ENCODE data around the gene SMIM22.

SMIM22 gene

DNA sequence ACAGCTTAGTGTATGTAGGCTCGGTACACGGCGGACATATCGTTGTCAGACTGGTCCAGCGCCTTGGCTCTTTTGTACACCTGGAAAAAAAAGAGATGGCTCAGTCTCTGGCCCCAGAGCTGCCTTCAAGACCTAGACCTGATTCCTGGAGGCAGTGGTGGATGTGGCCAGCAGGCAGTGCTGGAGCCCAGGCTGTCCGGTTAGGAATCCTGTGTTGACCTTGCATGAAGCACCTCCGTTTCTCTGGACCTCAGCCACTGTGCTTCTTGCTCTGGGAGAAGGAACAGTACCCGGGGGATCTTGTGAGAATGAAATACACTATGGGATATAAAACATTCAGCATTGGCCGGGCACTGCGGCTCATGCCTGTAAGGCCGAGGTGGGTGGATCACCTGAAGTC, 10.1 kb downstream of the SMIM22 start:
- no peaks in the 10 kb centered on the region for H3K9me3 ChIP-seq (ENCODE audit: control insufficient read depth, insufficient read depth, low read depth, low read length)
- no peaks in the 10 kb centered on the region for H3K27me3 ChIP-seq (ENCODE audit: control insufficient read depth, insufficient read depth, low read length)
- no peak overlapping the region for H3K27ac ChIP-seq (ENCODE audit: low read depth, low read length)
- no peak overlapping the region for H3K9ac ChIP-seq (ENCODE audit: low read length)
- peaks cover 29% of the 10 kb centered on the region for H3K4me1 ChIP-seq (ENCODE audit: control insufficient read depth, insufficient read depth, low read length)
- no peak overlapping the region for H3K4me3 ChIP-seq (ENCODE audit: low read depth, low read length)
- peaks cover 52% of the 10 kb centered on the region for H3K36me3 ChIP-seq (ENCODE audit: control insufficient read depth, insufficient read depth, low read length)

DNA sequence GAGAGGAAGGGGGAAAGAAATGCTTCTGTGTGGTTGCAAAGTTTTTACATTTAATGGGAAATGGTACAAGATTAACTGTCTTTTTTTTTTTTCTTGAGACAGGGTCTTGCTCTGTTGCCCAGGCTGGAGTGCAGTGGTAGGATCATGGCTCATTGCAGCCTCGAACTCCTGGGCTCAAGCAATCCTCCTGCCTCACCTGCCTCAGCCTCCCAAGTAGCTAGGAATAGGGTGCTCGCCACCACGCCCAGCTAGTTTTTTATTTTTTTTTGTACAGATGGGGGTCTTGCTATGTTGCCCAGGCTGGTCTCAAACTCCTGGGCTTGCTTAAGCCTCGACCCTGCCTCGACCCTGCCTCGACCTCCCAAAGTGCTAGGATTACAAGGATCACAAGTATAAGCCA, 11.1 kb downstream of the SMIM22 start:
- Histone ChIP-seq H3K4me3 (ENCODE audit: low read depth, low read length) (no peak overlapping the region), H3K36me3 (ENCODE audit: control insufficient read depth, insufficient read depth, low read length) (peaks cover 60% of the 10 kb centered on the region), H3K4me1 (ENCODE audit: control insufficient read depth, insufficient read depth, low read length) (peaks cover 22% of the 10 kb centered on the region), H3K27me3 (ENCODE audit: control insufficient read depth, insufficient read depth, low read length) (no peaks in the 10 kb centered on the region), H3K9ac (ENCODE audit: low read length) (no peak overlapping the region), H3K9me3 (ENCODE audit: control insufficient read depth, insufficient read depth, low read depth, low read length) (no peaks in the 10 kb centered on the region), H3K27ac (ENCODE audit: low read depth, low read length) (no peak overlapping the region)

DNA sequence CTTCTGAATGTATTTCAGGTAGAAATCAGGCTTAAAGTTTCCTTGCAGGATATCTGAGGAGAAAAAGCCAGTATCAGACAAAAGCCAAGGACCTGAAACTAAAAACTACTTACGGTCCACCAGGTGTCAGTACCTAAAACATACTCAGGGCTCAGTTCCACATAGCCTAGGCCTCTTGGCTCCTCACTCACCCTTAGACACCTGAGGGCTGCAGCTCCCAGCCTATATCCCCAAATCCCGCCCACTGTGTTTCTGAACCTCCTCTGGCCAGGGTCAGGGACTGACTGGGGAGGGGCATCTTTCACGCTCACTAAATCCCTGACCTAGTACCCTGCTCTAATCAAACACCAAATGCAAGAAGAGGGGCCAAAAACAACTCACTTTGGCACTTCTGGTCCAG, 16.1 kb downstream of the SMIM22 start:
- H3K27ac ChIP-seq (ENCODE audit: low read depth, low read length): no peak overlapping the region
- H3K27me3 ChIP-seq (ENCODE audit: control insufficient read depth, insufficient read depth, low read length): no peaks in the 10 kb centered on the region
- H3K36me3 ChIP-seq (ENCODE audit: control insufficient read depth, insufficient read depth, low read length): peaks cover 82% of the 10 kb centered on the region
- no peak overlapping the region for H3K9ac ChIP-seq (ENCODE audit: low read length)
- H3K4me3 ChIP-seq (ENCODE audit: low read depth, low read length): no peak overlapping the region
- H3K9me3 ChIP-seq (ENCODE audit: control insufficient read depth, insufficient read depth, low read depth, low read length): no peaks in the 10 kb centered on the region
- no peaks in the 10 kb centered on the region for H3K4me1 ChIP-seq (ENCODE audit: control insufficient read depth, insufficient read depth, low read length)

DNA sequence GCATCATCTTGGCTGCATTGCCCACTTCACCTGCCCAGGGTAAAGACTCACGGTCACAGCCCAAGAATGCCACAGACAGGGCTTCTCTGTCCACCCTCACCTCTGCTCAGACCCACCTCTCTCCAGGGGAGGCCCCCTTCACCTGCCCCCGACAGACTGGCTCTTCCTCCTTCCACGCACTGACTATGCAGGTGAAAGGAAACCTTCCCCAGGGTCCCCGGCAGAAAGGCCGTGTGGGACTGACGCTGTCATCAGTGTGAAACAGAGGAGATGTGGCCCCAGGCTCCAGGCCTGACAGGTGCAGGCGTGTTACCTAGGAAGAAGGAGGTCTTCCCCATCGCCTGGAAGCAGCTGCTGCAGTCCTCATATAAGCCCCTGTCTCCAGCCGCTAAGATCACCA, 16.6 kb downstream of the SMIM22 start:
- no peak overlapping the region for H3K4me3 ChIP-seq (ENCODE audit: low read depth, low read length)
- H3K36me3 ChIP-seq (ENCODE audit: control insufficient read depth, insufficient read depth, low read length): peaks cover 83% of the 10 kb centered on the region
- H3K9me3 ChIP-seq (ENCODE audit: control insufficient read depth, insufficient read depth, low read depth, low read length): no peaks in the 10 kb centered on the region
- H3K27ac ChIP-seq (ENCODE audit: low read depth, low read length): no peak overlapping the region
- H3K9ac ChIP-seq (ENCODE audit: low read length): no peak overlapping the region
- H3K4me1 ChIP-seq (ENCODE audit: control insufficient read depth, insufficient read depth, low read length): no peaks in the 10 kb centered on the region
- no peaks in the 10 kb centered on the region for H3K27me3 ChIP-seq (ENCODE audit: control insufficient read depth, insufficient read depth, low read length)

DNA sequence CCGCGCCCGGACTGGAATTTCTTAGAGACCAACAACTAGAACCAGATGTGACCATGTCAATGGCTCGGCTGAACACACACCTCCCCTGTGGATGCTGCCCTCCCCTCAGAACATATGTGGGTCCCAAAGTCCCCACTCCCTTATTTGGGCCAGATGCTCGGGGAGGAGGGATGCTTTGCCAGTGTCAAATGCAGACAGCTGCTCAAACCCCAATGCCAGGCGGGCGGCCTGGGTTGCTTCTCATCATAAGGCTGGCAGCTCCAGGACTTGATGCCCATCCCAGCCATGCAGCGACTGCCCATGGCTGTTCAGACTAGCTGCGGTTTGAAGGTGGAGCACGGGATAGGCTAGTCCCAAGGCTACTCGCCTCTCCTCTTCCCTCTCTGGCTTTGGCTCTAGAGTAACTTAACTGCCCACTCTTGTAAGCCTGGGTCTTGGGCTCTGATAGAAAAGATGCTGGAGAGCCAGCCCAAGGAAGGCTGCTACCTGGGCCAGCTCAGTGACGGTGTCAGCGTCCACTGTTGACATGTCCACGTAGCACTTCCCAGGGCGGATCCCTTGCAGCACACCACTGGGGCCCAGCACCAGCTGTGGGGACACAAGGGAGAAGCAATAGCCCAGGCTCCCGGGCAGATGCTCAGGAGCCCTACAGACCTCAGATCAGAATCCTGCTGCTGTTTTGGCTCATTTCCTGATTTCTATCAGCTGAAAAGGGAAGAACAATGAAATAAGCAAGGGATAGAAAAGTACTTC, 18.3 kb downstream of the SMIM22 start:
- Histone ChIP-seq H3K9ac (ENCODE audit: low read length) (no peak overlapping the region), H3K27me3 (ENCODE audit: control insufficient read depth, insufficient read depth, low read length) (no peaks in the 10 kb centered on the region), H3K4me1 (ENCODE audit: control insufficient read depth, insufficient read depth, low read length) (no peaks in the 10 kb centered on the region), H3K4me3 (ENCODE audit: low read depth, low read length) (no peak overlapping the region), H3K36me3 (ENCODE audit: control insufficient read depth, insufficient read depth, low read length) (peaks cover 82% of the 10 kb centered on the region), H3K27ac (ENCODE audit: low read depth, low read length) (no peak overlapping the region), H3K9me3 (ENCODE audit: control insufficient read depth, insufficient read depth, low read depth, low read length) (no peaks in the 10 kb centered on the region)

DNA sequence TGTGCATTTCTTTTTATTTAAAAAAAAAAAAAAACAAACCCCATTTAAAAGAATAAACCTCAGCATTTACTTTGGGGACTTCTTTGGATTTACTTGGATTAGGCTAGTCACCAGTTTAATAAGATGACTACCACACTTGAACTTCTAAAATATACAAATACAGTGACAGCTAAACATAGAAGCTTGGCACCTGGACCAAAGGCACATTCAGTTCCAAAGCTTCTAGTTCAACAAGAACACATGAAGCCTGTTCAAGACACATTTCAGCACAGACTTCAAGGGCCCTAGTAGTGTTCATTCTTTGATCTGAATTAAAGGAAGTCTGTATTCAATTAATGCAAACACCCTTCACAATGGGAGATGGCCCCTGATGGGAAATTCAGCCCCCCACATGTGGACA, 18.9 kb downstream of the SMIM22 start:
- Histone ChIP-seq H3K36me3 (ENCODE audit: control insufficient read depth, insufficient read depth, low read length) (peaks cover 82% of the 10 kb centered on the region), H3K27me3 (ENCODE audit: control insufficient read depth, insufficient read depth, low read length) (no peaks in the 10 kb centered on the region), H3K9me3 (ENCODE audit: control insufficient read depth, insufficient read depth, low read depth, low read length) (no peaks in the 10 kb centered on the region), H3K4me3 (ENCODE audit: low read depth, low read length) (no peak overlapping the region), H3K4me1 (ENCODE audit: control insufficient read depth, insufficient read depth, low read length) (no peaks in the 10 kb centered on the region), H3K9ac (ENCODE audit: low read length) (no peak overlapping the region), H3K27ac (ENCODE audit: low read depth, low read length) (no peak overlapping the region)

DNA sequence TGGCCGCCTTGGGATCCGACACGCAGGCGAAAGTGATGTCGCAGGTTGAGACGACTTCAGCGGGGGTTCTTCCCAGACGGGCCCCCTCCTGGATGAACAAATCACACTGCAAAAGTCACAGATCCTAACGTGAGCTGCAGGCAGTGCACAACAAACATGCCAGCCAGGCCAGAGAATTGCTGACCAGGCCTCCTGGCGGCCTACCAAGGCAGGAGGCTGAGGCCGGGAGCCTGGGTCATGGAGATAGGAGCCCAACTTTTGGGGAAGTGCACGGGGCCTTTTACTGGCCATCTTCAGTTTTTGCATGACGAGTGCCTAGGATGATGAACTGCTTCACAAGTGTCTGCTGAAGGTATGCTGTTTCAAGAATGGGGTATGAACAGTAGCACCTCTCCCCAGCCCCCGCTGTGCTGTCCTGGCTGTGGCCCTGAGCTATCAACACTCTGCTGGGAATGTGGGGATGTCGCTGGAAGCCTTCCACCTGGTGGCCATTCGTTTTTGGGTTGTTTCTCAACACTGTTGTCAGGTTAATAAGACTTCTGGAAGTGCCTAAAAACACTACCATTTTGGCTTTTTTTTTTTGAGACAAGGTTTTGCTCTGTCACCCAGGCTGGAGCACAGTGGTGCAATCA, 19.5 kb downstream of the SMIM22 start:
- Histone ChIP-seq H3K27ac (ENCODE audit: low read depth, low read length) (no peak overlapping the region), H3K9me3 (ENCODE audit: control insufficient read depth, insufficient read depth, low read depth, low read length) (no peaks in the 10 kb centered on the region), H3K27me3 (ENCODE audit: control insufficient read depth, insufficient read depth, low read length) (no peaks in the 10 kb centered on the region), H3K36me3 (ENCODE audit: control insufficient read depth, insufficient read depth, low read length) (peaks cover 83% of the 10 kb centered on the region), H3K4me1 (ENCODE audit: control insufficient read depth, insufficient read depth, low read length) (no peaks in the 10 kb centered on the region), H3K9ac (ENCODE audit: low read length) (no peak overlapping the region), H3K4me3 (ENCODE audit: low read depth, low read length) (no peak overlapping the region)

DNA sequence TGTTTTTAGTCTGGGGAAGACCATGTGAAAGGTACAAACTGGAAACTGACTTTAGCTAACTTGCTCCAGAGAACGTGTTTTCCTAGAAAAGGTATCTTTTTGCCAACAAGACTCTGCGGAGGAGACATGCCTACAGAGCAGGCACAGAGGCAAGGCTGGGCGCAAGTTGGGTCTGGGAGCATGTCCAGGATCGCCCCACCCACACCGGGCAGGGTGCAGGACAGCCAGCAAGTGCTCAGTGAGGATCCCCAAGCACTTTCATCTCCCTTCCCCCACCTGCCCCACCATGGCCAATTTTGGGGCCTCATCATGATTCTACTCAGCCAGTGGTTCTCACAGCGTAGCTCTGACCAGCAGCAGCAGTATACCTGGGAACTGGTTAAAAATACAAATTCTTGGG, 25.5 kb downstream of the SMIM22 start:
- Histone ChIP-seq H3K36me3 (ENCODE audit: control insufficient read depth, insufficient read depth, low read length) (peaks cover 85% of the 10 kb centered on the region), H3K9ac (ENCODE audit: low read length) (no peak overlapping the region), H3K27me3 (ENCODE audit: control insufficient read depth, insufficient read depth, low read length) (no peaks in the 10 kb centered on the region), H3K4me1 (ENCODE audit: control insufficient read depth, insufficient read depth, low read length) (no peaks in the 10 kb centered on the region), H3K27ac (ENCODE audit: low read depth, low read length) (no peak overlapping the region), H3K4me3 (ENCODE audit: low read depth, low read length) (no peak overlapping the region), H3K9me3 (ENCODE audit: control insufficient read depth, insufficient read depth, low read depth, low read length) (no peaks in the 10 kb centered on the region)

DNA sequence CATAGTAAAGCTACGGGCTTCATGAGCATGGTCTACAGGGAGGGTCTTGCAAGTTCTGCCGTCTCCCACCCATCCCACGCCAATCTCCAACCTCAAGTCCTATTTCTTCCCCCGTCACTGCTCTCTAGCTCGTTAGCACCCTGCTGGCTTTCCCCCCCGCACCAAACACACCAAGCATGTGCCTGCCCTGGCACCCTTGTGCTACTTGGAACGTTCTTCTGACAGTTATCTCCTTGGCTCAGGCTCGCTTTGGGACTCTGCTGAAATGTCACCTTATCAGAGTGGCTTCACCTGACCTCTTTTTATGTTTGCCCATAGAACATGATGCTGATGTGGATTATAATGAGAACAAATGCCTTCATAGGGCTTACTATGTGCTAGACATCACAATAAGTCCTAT, 30.0 kb downstream of the SMIM22 start:
- Histone ChIP-seq H3K27me3 (ENCODE audit: control insufficient read depth, insufficient read depth, low read length) (no peaks in the 10 kb centered on the region), H3K4me3 (ENCODE audit: low read depth, low read length) (no peak overlapping the region), H3K27ac (ENCODE audit: low read depth, low read length) (no peak overlapping the region), H3K9ac (ENCODE audit: low read length) (no peak overlapping the region), H3K9me3 (ENCODE audit: control insufficient read depth, insufficient read depth, low read depth, low read length) (no peaks in the 10 kb centered on the region), H3K36me3 (ENCODE audit: control insufficient read depth, insufficient read depth, low read length) (peaks cover 83% of the 10 kb centered on the region), H3K4me1 (ENCODE audit: control insufficient read depth, insufficient read depth, low read length) (no peaks in the 10 kb centered on the region)

DNA sequence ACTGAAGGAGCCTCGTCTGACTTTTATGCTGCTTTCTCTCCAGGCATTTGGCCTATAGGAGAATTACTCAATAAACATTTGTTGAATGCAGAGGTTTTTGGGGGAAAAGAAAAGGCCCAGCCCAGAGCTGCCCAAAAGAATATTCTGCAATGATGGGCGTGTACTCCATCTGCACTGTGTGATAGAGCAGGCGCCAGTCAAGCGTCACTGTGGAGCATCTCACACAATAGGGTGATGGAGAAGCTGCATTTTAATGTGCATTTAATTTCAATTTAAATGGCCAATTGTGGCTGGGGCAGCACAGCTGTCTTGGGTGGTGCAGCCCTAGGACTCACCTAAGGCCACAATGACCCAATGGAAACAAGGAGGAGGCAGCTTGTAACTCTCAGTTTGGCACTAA, 31.4 kb downstream of the SMIM22 start:
- no peaks in the 10 kb centered on the region for H3K27me3 ChIP-seq (ENCODE audit: control insufficient read depth, insufficient read depth, low read length)
- H3K9ac ChIP-seq (ENCODE audit: low read length): no peak overlapping the region
- H3K4me1 ChIP-seq (ENCODE audit: control insufficient read depth, insufficient read depth, low read length): no peaks in the 10 kb centered on the region
- H3K4me3 ChIP-seq (ENCODE audit: low read depth, low read length): no peak overlapping the region
- no peak overlapping the region for H3K27ac ChIP-seq (ENCODE audit: low read depth, low read length)
- peaks cover 83% of the 10 kb centered on the region for H3K36me3 ChIP-seq (ENCODE audit: control insufficient read depth, insufficient read depth, low read length)
- H3K9me3 ChIP-seq (ENCODE audit: control insufficient read depth, insufficient read depth, low read depth, low read length): no peaks in the 10 kb centered on the region

DNA sequence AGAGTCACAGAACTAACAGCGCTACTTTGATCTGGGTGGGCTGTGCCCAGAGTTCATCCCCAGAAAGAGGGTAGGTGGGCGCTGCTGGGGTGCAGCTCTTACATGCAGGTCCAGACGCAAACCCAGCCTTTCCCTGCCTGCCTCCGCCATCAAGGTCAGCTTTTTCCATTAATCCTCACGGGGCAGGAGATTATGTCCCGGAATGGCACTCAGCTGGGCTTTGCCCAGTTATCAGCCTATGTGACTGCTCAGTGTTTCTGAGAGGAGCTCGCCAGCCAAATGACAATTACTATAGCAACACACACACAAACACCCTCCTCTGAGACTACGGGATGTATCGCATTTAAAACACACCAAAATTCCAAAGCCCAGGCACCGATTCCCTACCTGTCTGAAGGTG, 31.8 kb downstream of the SMIM22 start:
- peaks cover 83% of the 10 kb centered on the region for H3K36me3 ChIP-seq (ENCODE audit: control insufficient read depth, insufficient read depth, low read length)
- H3K9me3 ChIP-seq (ENCODE audit: control insufficient read depth, insufficient read depth, low read depth, low read length): no peaks in the 10 kb centered on the region
- H3K4me3 ChIP-seq (ENCODE audit: low read depth, low read length): no peak overlapping the region
- no peaks in the 10 kb centered on the region for H3K4me1 ChIP-seq (ENCODE audit: control insufficient read depth, insufficient read depth, low read length)
- H3K27me3 ChIP-seq (ENCODE audit: control insufficient read depth, insufficient read depth, low read length): no peaks in the 10 kb centered on the region
- H3K27ac ChIP-seq (ENCODE audit: low read depth, low read length): no peak overlapping the region
- no peak overlapping the region for H3K9ac ChIP-seq (ENCODE audit: low read length)
